ENCODE measurements around the gene NDUFV1.
"Not testable (repeated sequence)": the region's sequence is repeated elsewhere in the genome, so short reads cannot be mapped to it uniquely, and the experiment has no call there.

The NDUFV1 gene

GRCh38 chr11:67586568-67587250 is 20.0 kb upstream of the NDUFV1 start:
- no peak for DNase-seq

GRCh38 chr11:67588136-67588503 is 18.6 kb upstream of the NDUFV1 start:
- no peak for DNase-seq

GRCh38 chr11:67588899-67589415 is 17.8 kb upstream of the NDUFV1 start:
- DNase-seq = not testable (repeated sequence)

- no peak for DNase-seq
These were observed 13.7 kb upstream of the NDUFV1 start for GRCh38 chr11:67592880-67593564.

DNA sequence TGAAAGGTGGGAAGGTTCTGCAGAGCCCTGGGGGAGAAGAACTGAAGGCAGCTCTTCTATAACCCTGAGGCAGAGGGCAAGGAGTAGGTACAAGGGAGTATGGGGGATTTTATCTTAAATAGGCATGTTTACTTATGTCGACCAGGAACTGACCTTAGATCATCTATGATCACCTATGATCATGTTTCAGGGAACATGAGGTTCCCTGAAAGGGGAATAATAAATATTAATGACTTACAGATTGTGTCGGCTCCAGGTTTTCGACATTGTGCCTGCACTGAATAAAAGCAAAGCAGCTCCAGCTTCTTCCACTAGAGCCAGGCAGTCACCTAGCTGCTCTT is 13.2 kb upstream of the NDUFV1 start:
- DNase-seq = no peak

DNA sequence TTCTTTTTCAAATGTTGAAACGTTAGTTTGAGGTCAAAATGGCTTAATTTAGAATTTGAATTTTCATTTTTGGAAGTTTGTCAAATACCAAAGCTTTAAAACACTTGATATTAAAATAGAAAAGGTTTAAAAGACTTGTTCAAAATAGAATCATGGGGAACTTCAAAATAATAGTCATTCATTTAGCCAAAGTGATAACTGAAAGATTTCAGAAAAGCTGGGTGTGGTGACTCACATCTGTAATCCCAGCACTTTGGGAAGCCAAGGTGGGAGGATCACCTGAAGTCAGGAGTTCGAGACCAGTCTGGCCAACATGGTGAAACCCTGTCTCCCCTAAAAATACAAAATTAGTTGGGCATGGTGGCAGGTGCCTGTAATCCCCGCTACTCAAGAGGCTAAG is 12.3 kb upstream of the NDUFV1 start:
- no peak for DNase-seq

DNA sequence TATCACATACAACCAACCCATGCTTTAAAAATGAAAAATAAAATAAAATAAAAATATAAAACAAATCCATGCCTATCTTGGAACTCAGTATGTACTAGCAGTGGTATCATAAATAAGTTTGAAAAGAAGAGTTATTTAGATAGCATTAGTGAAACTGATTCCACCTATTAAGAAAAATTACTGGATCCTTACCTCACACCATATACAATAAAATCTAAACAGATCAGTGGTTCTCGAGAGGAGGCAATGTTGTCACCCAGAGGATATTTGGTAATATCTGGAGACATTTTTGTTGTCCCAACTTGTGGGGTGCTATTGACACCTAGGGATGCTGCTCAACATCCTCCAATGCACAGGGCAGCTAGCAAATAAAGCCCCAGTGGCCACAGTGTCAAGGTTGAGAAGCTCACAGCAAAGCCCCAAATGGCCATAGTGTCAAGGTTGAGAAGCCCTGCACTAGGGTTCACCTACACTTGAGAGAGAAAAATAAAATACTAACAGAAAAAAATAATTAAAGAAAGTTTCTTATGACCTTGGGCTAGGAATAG is 9.9 kb upstream of the NDUFV1 start:
- DNase-seq = no peak

- not testable (repeated sequence) for DNase-seq
These were observed 9.3 kb upstream of the NDUFV1 start for GRCh38 chr11:67597458-67597857.

- not testable (repeated sequence) for DNase-seq
These were observed 8.8 kb upstream of the NDUFV1 start for GRCh38 chr11:67597963-67598362.

GRCh38 chr11:67599149-67599548 is 7.6 kb upstream of the NDUFV1 start:
- DNase-seq = no peak

DNA sequence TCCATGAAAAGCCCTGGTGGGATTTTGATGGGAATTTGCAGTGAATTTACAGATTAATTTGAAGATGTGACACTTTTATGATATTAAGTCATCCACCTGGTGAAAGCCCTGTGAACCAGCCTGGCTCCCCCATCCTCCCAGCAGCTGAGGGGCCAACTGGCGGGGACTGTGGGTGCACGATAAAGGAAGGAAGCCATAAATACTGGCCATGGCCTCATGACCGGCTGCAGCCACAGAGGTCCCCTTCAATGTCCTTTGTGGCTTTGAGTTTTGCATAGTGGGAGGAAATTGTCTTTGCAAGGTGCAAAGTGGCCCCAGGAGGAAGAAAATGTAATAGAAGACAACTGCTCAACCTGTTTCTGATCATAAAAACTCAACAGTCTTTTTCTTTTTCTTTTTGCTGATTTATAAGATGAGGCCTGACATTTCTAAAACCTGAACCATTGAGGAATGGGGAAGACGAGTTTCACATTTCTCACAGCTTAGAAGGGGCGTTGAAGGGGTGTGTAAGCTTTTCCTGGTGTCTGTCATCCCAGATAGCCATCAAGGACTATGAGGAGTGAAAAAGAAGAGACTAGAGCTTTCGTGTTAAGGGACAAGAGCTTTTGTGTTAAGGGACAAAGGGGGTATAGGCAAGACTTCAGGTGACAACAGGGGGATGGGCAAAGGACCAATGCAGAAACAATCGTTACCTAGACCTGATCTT is 6.3 kb upstream of the NDUFV1 start:
- DNase-seq = no peak

GRCh38 chr11:67601098-67601497 is 5.6 kb upstream of the NDUFV1 start:
- DNase-seq = no peak

DNA sequence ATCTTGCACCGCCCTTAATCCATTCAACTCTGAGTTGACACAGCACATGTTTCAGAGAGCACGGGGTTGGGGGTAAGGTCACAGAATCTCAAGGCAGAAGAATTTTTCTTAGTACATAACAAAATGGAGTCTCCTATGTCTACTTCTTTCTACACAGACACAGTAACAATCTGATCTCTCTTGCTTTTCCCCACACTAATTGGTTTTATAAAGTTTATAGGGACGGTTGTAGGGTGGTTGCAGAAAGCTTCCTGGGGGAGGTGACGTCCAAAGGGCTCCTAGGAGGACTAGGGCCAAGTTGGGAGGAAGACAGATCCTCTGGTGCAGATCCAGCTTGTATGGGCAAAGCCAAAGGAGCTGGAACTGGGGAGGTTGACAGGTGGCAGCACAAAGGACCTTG is 2.6 kb upstream of the NDUFV1 start:
- not testable (repeated sequence) for DNase-seq

GRCh38 chr11:67604815-67605214 is 1.9 kb upstream of the NDUFV1 start:
- no peak for DNase-seq

DNA sequence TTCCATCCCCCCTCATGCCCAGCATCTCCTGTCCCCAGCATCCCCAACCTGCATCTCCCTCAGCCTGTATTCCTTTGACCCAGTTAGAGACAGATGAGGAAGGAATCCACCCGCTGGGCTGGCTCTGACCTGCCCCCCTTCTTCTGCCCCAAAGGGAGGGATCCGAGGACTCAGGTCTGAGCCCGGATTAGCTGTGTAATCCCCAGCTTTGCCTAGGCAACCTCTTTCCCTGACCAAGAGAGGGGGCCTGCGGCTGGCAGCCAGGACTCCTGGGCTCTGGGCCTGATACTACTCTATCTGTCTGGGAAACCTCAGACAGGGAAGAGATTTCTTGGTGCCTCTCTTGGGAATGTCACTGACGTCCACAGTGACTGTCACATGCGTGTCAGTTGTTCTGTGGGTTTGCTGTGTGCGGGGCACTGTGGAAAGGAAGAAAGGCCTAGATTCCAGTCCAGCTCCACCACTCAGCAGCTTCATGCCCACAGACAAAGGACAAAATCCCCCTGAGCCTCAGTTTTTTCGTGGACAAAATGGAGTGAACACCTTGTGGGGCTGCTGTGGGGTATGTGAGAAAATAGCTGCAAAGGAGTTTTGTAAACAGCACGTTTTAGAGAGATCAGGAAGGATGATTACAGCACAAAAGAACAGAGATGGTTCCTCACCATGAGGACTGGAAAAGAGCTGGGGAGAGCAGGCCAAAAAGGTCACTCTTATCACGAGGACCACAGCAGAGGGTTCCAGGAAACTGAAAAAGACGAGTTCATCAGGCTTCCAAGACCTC is 1.3 kb upstream of the NDUFV1 start:
- DNase-seq = no peak

GRCh38 chr11:67606093-67606491 is 644 bp upstream of the NDUFV1 start:
- DNase-seq = no peak

GRCh38 chr11:67607507-67607906 is 771 bp downstream of the NDUFV1 start:
- no peak for DNase-seq

DNA sequence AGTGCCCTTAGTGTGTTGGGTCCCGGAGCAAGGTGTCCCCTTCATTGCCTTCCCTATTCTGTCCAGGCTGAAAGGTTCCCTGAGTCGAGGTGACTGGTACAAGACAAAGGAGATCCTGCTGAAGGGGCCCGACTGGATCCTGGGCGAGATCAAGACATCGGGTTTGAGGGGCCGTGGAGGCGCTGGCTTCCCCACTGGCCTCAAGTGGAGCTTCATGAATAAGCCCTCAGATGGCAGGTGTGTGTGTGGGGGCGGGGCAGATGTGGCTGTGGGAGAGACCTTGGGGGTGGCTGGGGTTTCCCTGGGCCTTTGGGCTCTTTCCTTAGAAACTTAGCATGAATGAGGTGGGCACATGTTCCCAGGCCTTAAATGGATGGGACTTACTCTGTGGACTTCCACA is 1.8 kb downstream of the NDUFV1 start:
- DNase-seq = no peak

- DNase-seq = no peak
These were observed 2.6 kb downstream of the NDUFV1 start for GRCh38 chr11:67609316-67609715.

DNA sequence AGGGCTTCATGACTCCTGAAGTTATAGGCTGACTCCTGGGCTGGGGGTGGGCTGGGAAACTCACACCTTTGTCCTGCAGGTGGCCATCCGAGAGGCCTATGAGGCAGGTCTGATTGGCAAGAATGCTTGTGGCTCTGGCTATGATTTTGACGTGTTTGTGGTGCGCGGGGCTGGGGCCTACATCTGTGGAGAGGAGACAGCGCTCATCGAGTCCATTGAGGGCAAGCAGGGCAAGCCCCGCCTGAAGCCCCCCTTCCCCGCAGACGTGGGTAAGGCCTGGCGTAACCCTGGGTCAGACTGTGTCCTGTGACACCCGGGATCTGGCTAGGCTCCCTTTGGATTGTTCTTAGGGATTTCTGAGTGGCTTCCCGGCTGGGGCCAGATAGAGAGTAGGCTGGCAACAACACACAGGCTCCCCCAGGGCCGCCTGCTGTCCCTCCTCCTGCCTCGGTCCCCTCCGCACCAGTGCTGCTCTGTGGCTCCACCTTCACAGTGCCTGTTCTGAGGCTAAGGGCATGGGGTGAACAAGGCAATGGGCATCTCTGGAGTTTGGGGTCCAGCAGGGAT is 3.6 kb downstream of the NDUFV1 start:
- no peak for DNase-seq

DNA sequence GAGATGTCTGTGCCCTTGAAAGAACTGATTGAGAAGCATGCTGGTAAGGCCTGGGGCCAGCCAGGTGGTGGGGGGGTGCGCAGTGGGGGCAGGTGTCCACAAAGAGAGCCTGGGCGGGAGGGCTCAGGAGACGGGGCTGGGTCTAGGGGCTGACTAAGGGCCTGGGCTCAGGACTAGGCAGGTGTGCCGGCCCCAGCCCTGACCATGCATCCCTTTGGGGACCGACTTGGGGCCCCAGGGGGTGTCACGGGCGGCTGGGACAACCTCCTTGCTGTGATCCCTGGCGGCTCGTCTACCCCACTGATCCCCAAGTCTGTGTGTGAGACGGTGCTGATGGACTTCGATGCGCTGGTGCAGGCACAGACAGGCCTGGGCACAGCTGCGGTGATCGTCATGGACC is 4.4 kb downstream of the NDUFV1 start:
- DNase-seq = no peak

All from stimulated activated CD4-positive, alpha-beta T cell treated with anti-CD3 and anti-CD28 coated beads, Interleukin-4, amount 100 ng/mL, for 1 hour (primary cell).